ENCODE data around the gene TLCD2. TPM values are rescaled to one million over a fixed set of nuclear protein-coding genes. Genes with fewer than 3 reads are reported as not detected.
"Not testable (repeated sequence)": the region's sequence is repeated elsewhere in the genome, so short reads cannot be mapped to it uniquely, and the experiment has no call there.

Gene TLCD2
- total RNA-seq, 1 donor from 2014 or later: 2.0 TPM

GRCh38 chr17:1652794-1653193 lies 57.4 kb downstream of the TLCD2 start:
- DNase-seq; intact Hi-C loops (cut with DNase I); ATAC-seq (ENCODE audit: poor library complexity): not testable (repeated sequence)

Other genes with a start within 250 kb of the TLCD2 start
- 182 TPM for gene MYO1C, start 217.7 kb downstream of the TLCD2 start, total RNA-seq
- gene INPP5K, start 193.8 kb downstream of the TLCD2 start, total RNA-seq: 32.9 TPM
- 46.3 TPM for gene PITPNA, start 147.6 kb downstream of the TLCD2 start, total RNA-seq
- 4.2 TPM for gene SLC43A2, start 81.5 kb downstream of the TLCD2 start, total RNA-seq
- 11.2 TPM for gene SCARF1, start 64.6 kb downstream of the TLCD2 start, total RNA-seq
- gene RILP, start 60.5 kb downstream of the TLCD2 start, total RNA-seq: 74.6 TPM
- 125 TPM for gene PRPF8, start 25.5 kb downstream of the TLCD2 start, total RNA-seq
- 8.5 TPM for gene WDR81, start 14.3 kb upstream of the TLCD2 start, total RNA-seq
- gene SERPINF2, start 32.5 kb upstream of the TLCD2 start, total RNA-seq: 0.32 TPM
- 131 TPM for gene SERPINF1, start 51.7 kb upstream of the TLCD2 start, total RNA-seq
- gene SMYD4, start 119.5 kb upstream of the TLCD2 start, total RNA-seq: 8.6 TPM
- 54.0 TPM for gene RPA1, start 119.6 kb upstream of the TLCD2 start, total RNA-seq